ENCODE data around the gene NOVA2. TPM values are rescaled to one million over a fixed set of nuclear protein-coding genes. Genes with fewer than 3 reads are reported as not detected.

The NOVA2 gene
- total and polyA plus RNA-seq, 9 of the 15 experiments (the other 6 are each of a cell fraction or from before 2014, with no cell fraction given) = not detected

DNA sequence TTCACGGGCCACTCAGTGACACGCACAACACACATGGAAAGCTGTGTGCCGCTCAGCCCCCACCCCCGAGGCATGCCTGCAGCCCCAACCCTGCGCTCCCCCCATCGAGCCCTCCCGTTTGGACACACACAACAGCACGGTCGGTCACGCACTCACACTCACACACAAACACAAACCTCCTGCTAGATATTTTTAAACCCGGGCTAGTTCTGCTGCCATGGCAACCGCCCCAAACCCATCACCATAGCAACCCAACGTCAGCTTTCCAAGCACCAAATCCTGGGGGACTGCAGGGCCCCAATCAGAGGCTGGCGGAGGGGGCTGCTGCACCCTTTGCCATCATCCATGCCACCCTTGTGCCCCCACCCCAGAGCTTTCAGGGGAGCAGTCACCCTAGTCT lies 2.5 kb upstream of the NOVA2 start:
- no TSS peak for BruUV-seq (replicated peaks)
- intact Hi-C loops (cut with micrococcal nuclease) (no loop called here), in situ Hi-C loops (cut with MboI) (no loop called here)
- H3K79me2 ChIP-seq (ENCODE audit: control insufficient read depth, insufficient read depth, low read length) = no peaks in the 10 kb centered on the region
- no peak overlapping the region for H3K27ac ChIP-seq (ENCODE audit: extremely low read depth, low read depth, low read length)
- no peak overlapping the region for H3K9ac ChIP-seq (ENCODE audit: insufficient read depth in 1 of 2, low read depth in 2 of 2, low read length in 2 of 2)
- under 1% methylated on average over 13 of the region's 14 CpGs for WGBS (ENCODE audit: insufficient coverage, low coverage, missing lambda C conversion rate)
- DNase-seq (ENCODE audit: extremely low read depth in 1 of 4, low spot score in 3 of 4) (peak in 3 of 4 experiments; percentile 20 to 48 (median 39)), ATAC-seq (no peak), FAIRE-seq (no peak)
- H3K27me3 ChIP-seq (ENCODE audit: control insufficient read depth in 2 of 2, insufficient read depth in 2 of 2, low read length in 2 of 2) = peaks cover 20 to 39% of the 10 kb centered on the region in 2 experiments; a peak in 4 of 5 replicates
- no peaks in the 10 kb centered on the region for H3K9me1 ChIP-seq (ENCODE audit: control insufficient read depth, insufficient read depth, low read length)
- no peaks in the 10 kb centered on the region for H3K36me3 ChIP-seq (ENCODE audit: control insufficient read depth, insufficient read depth, low read length)
- peaks cover 0 to 21% of the 10 kb centered on the region in 2 experiments; a peak in 2 of 5 replicates for H3K4me1 ChIP-seq (replicated peaks in 1 of 2; ENCODE audit: control insufficient read depth in 2 of 2, insufficient read depth in 2 of 2, low read length in 2 of 2)
- H3K4me3 ChIP-seq = no peak overlapping the region
- H3K9me3 ChIP-seq (replicated peaks; ENCODE audit: control insufficient read depth, insufficient read depth, low read depth, low read length) = no peaks in the 10 kb centered on the region
- ChIA-PET POLR2A (no interaction called here), CTCF (ENCODE audit: low intra/inter-chr PET ratio) (no interaction called here)
- peaks cover 9% of the 10 kb centered on the region for H4K20me1 ChIP-seq (replicated peaks; ENCODE audit: control insufficient read depth, insufficient read depth, low read length)
- no peak overlapping the region for H2AFZ ChIP-seq (ENCODE audit: low read depth, low read length)
- TF ChIP-seq ZNF511 (CRISPR knock-in tag; IDR thresholded peaks at IDR 0.05) = no peak
- TF ChIP-seq HDAC6 (IDR thresholded peaks at IDR 0.05; ENCODE audit: low read depth, low read length) = no peak
- TF ChIP-seq CSDE1 (IDR thresholded peaks at IDR 0.05) = peak in 1 of 2 experiments; percentile 49; a peak in 1 of 4 replicates
- no peak for TF ChIP-seq C11orf30 (IDR thresholded peaks at IDR 0.05; ENCODE audit: low read depth)
- TF ChIP-seq RBM22 (IDR thresholded peaks at IDR 0.05; ENCODE audit: low read depth, low read length, poor library complexity, severe bottlenecking) = peak; percentile 26
- peak; percentile 89 for TF ChIP-seq MYNN (IDR thresholded peaks at IDR 0.05)
- TF ChIP-seq MYNN (CRISPR knock-in tag; IDR thresholded peaks at IDR 0.05) = peak; percentile 13; the same call in 1 of the 2 replicates
- no peak for TF ChIP-seq STAT5B (CRISPR knock-in tag; IDR thresholded peaks at IDR 0.05)
- peak; percentile 61; the same call in 1 of the 2 replicates for TF ChIP-seq BMI1 (IDR thresholded peaks at IDR 0.05; ENCODE audit: low read length)
- TF ChIP-seq MXI1 (IDR thresholded peaks at IDR 0.05; ENCODE audit: low read depth, low read length) = peak; percentile 52
- peak; percentile 91 for TF ChIP-seq RFX1 (IDR thresholded peaks at IDR 0.05)
- H3K4me2 ChIP-seq (ENCODE audit: insufficient read depth, low read length) = no peak overlapping the region
